WTC11 (cell line): ENCODE data around the gene SGF29. TPM values are rescaled to one million over a fixed set of nuclear protein-coding genes. Genes with fewer than 3 reads are reported as not detected.

Experiments
- ATAC-seq: fragments of 200-7000 bp; cut with Tn5 transposase; 2 replicates; pipeline ENCODE4 v1.10.0; 2021; ENCODE audit warnings: mild to moderate bottlenecking, moderate library complexity
- CTCF ChIA-PET: fragments of 300-600 bp; sonication (Branson Sonifier 250); formaldehyde crosslinking; loops from one replicate; lab custom pipeline; 2021; ENCODE audit warnings: antibody characterized with exemption; lab: Charles Lee
- POLR2A ChIA-PET: fragments of 350-600 bp; sonication (Branson Sonifier 250); formaldehyde crosslinking; loops from one replicate; lab custom pipeline; 2021; ENCODE audit warnings: antibody characterized with exemption; lab: Charles Lee
- DNase-seq: peaks from one replicate; pipeline ENCODE4 v3.0.0; 2021; ENCODE audit warnings: low spot score
- H3K27ac Mint-ChIP-seq: 2 replicates; pipeline ENCODE4 v1.8.0; 2021; ENCODE audit warnings: mixed read lengths
- H3K27me3 Mint-ChIP-seq: 2 replicates; pipeline ENCODE4 v1.8.0; 2021; ENCODE audit warnings: low read depth, mild to moderate bottlenecking, moderate library complexity, mixed read lengths
- H3K36me3 Mint-ChIP-seq: 2 replicates; pipeline ENCODE4 v1.8.0; 2021; ENCODE audit warnings: mixed read lengths
- H3K4me1 Mint-ChIP-seq: 2 replicates; pipeline ENCODE4 v1.8.0; 2022; ENCODE audit warnings: mixed read lengths
- H3K4me3 Mint-ChIP-seq: 2 replicates; pipeline ENCODE4 v1.8.0; 2021; ENCODE audit warnings: mild to moderate bottlenecking, moderate library complexity, mixed read lengths
- H3K9me3 Mint-ChIP-seq: 2 replicates; pipeline ENCODE4 v1.8.0; 2021; ENCODE audit warnings: mixed read lengths
- ELF4 ChIP-seq: sonication (generic); formaldehyde crosslinking; IDR thresholded peaks from 2 replicates; pipeline ENCODE4 v1.8.1; 2022; ENCODE audit warnings: low read depth, mild to moderate bottlenecking, moderate library complexity, missing genetic modification reagents
- EMX1 ChIP-seq: fragments of 250-450 bp; sonication (Bioruptor Pico); IDR thresholded peaks from 2 replicates; pipeline ENCODE4 v1.8.0; 2021; ENCODE audit warnings: mild to moderate bottlenecking
- ETV6 ChIP-seq: sonication (generic); formaldehyde crosslinking; IDR thresholded peaks from 2 replicates; pipeline ENCODE4 v1.8.1; 2022; ENCODE audit warnings: mild to moderate bottlenecking, missing genetic modification reagents
- FOXP1 ChIP-seq: sonication (generic); formaldehyde crosslinking; IDR thresholded peaks from 2 replicates; pipeline ENCODE4 v1.8.0; 2022; ENCODE audit warnings: missing genetic modification reagents, mild to moderate bottlenecking, moderate library complexity, borderline replicate concordance
- GTF2I ChIP-seq: fragments of 250-450 bp; sonication (Bioruptor Pico); conservative IDR thresholded peaks from 2 replicates; pipeline ENCODE4 v1.4.0; 2021; ENCODE audit warnings: mild to moderate bottlenecking
- MXD4 ChIP-seq: fragments of 250-450 bp; sonication (Bioruptor Pico); IDR thresholded peaks from 2 replicates; pipeline ENCODE4 v1.8.0; 2021; ENCODE audit warnings: mild to moderate bottlenecking, moderate library complexity, borderline replicate concordance
- NFYB ChIP-seq: sonication (generic); formaldehyde crosslinking; conservative IDR thresholded peaks from 2 replicates; pipeline ENCODE4 v1.8.0; 2022; ENCODE audit warnings: low read depth, missing genetic modification reagents
- PRRX2 ChIP-seq: fragments of 250-450 bp; sonication (Bioruptor Pico); IDR thresholded peaks from 2 replicates; pipeline ENCODE4 v1.8.0; 2021; ENCODE audit warnings: mild to moderate bottlenecking
- SP1 ChIP-seq: sonication (generic); formaldehyde crosslinking; conservative IDR thresholded peaks from 2 replicates; pipeline ENCODE4 v1.8.1; 2022; ENCODE audit warnings: missing genetic modification reagents
- TP53 ChIP-seq: sonication (generic); formaldehyde crosslinking; IDR thresholded peaks from 2 replicates; pipeline ENCODE4 v1.8.1; 2023; ENCODE audit warnings: mild to moderate bottlenecking, missing genetic modification reagents
- ZNF232 ChIP-seq: sonication (generic); formaldehyde crosslinking; IDR thresholded peaks from 2 replicates; pipeline ENCODE4 v1.8.0; 2022; ENCODE audit warnings: mild to moderate bottlenecking, missing genetic modification reagents
- ZNF263 ChIP-seq: sonication (generic); formaldehyde crosslinking; IDR thresholded peaks from 2 replicates; pipeline ENCODE4 v1.8.1; 2022; ENCODE audit warnings: low read depth, mild to moderate bottlenecking, moderate library complexity, missing genetic modification reagents
- total RNA-seq: library from RNA; stranded (reverse); gene quantifications from 3 replicates; pipeline ENCODE4 v1.2.3, GENCODE V29; 2021
- TF ChIP-seq, protein P1 (sequence below): sonication (generic); formaldehyde crosslinking; IDR thresholded peaks from 2 replicates; pipeline ENCODE4 v1.8.1; 2022; ENCODE audit warnings: missing genetic modification reagents, borderline replicate concordance
- TF ChIP-seq, protein P2 (sequence below): fragments of 250-450 bp; sonication (Bioruptor Pico); conservative IDR thresholded peaks from 2 replicates; pipeline ENCODE4 v1.9.0; 2021; ENCODE audit warnings: mild to moderate bottlenecking
- TF ChIP-seq, protein P3 (sequence below): sonication (generic); formaldehyde crosslinking; IDR thresholded peaks from 2 replicates; pipeline ENCODE4 v1.8.1; 2023; ENCODE audit warnings: mild to moderate bottlenecking, missing genetic modification reagents, borderline replicate concordance

SGF29 gene
- total RNA-seq, 1 experiment from 2014 or later = 15.0 TPM

DNA sequence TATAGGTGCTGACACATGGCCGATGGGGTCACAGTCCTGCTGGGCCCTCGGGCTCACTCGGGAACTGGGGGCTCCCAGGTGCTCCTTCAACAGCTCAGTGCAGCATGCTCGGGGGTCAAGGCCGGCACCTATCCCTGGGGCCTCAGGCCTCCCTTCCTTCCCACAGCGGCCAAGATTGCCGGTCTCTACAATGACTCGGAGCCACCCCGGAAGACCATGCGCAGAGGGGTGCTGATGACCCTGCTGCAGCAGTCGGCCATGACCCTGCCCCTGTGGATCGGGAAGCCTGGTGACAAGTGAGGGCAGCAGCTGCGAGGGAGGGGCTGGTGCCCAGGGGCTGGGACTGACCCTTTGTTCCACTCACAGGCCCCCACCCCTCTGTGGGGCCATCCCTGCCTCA, 36.2 kb downstream of the SGF29 start (continued):
- TF ChIP-seq NFYB (CRISPR knock-in tag) (no peak), ZNF263 (CRISPR knock-in tag) (no peak), SP1 (CRISPR knock-in tag) (no peak), ELF4 (CRISPR knock-in tag) (no peak), PRRX2 (no peak), ETV6 (no peak), GTF2I (CRISPR knock-in tag) (no peak), EMX1 (CRISPR knock-in tag) (no peak)
- TF ChIP-seq, protein P1, sequence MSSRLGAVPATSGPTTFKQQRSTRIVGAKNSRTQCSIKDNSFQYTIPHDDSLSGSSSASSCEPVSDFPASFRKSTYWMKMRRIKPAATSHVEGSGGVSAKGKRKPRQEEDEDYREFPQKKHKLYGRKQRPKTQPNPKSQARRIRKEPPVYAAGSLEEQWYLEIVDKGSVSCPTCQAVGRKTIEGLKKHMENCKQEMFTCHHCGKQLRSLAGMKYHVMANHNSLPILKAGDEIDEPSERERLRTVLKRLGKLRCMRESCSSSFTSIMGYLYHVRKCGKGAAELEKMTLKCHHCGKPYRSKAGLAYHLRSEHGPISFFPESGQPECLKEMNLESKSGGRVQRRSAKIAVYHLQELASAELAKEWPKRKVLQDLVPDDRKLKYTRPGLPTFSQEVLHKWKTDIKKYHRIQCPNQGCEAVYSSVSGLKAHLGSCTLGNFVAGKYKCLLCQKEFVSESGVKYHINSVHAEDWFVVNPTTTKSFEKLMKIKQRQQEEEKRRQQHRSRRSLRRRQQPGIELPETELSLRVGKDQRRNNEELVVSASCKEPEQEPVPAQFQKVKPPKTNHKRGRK (CRISPR knock-in tag) = no peak
- TF ChIP-seq, all 79 proteins: peak for 0

DNA sequence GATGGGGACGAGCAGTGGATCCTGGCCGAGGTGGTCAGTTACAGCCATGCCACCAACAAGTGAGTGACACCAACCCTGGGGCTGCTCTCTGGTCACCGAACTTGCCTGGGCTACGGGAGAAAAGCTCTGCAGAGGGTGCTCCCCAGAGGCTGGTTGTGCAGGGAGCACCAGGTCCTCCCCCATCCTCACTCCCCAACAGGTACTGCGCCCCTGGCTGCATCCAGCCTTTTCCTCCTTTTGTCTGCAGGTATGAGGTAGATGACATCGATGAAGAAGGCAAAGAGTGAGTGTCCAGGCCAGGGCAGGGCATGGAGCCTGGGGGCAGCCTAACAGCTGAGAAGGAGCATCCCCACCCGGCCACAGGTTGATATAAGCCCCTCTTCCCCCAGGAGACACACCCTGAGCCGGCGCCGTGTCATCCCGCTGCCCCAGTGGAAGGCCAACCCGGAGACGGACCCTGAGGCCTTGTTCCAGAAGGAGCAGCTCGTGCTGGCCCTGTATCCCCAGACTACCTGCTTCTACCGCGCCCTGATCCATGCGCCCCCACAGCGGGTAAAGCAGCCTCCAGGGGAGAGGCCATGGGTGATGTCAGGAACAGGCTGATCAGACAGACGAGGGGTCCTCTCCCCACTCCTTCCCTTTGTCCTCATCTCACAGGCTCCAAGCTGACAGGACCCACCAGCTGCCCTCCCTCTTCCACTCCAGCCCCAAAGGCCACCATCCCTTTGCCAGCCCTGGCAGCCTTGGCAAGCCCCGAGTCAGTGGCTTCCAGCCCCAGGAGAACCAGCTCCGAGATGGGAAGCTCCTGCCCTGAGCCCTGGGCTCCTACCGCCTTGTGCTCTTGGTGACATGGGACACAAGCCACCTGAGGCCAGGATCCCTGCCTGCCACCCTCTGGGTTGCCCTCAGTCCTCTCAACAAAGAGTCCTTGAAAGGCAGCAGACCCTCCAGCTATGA, 36.9 kb downstream of the SGF29 start:
- Mint-ChIP-seq H3K4me3 (no peak overlapping the region), H3K27me3 (no peaks in the 10 kb centered on the region), H3K27ac (no peak overlapping the region), H3K4me1 (no peaks in the 10 kb centered on the region), H3K36me3 (peaks cover 11% of the 10 kb centered on the region), H3K9me3 (no peaks in the 10 kb centered on the region)
- ChIA-PET CTCF (no interaction called here), POLR2A (no interaction called here)
- DNase-seq (no peak), ATAC-seq (no peak)
- TF ChIP-seq, protein P2, sequence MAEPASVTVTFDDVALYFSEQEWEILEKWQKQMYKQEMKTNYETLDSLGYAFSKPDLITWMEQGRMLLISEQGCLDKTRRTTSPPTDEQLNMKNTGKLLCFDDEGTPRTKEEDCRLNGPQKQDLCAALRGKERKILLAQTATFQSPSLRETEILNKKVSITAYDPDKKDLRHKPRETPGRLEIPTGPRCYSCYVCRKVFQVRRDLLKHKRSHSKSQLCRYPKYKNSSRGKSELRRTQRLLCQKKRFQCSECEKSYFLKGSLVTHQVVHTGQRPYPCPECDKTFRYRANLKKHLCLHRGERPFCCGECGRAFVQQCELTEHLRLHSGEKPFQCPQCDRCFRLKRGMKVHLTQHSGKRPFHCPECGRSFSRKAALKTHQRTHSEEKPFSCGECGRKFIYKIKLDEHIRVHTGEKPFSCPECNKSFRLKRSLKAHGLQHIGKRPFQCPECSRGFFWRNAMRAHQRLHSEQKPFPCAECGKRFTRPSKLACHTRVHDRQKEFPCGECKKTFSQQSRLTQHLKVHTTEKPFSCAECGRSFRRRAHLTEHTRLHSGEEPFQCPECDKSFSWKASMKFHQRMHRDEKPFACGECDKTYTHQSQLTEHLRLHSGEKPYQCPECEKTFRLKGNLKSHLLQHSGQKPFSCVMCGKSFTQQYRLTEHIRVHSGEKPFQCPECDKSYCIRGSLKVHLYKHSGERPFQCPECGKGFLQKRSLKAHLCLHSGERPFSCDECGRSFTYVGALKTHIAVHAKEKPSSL (CRISPR knock-in tag) = no peak

DNA sequence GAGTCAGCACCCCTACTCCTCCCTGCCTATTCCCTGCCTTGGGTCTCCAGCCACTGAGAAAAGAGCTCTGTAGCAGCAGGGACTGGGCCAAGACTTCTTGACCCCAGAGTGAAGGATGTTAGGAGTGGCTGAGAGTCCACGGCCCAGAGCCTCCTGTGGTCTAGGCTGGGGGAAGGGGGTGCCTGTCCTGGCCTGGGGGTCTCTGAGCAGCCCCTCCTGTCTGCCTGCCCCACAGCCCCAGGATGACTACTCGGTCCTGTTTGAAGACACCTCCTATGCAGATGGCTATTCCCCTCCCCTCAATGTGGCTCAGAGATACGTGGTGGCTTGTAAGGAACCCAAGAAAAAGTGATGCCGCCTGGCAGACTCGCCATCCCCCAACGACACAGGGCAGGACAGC, 37.6 kb downstream of the SGF29 start:
- no peak overlapping the region for H3K27ac Mint-ChIP-seq
- ChIA-PET CTCF (no interaction called here), POLR2A (no interaction called here)
- peaks cover 8% of the 10 kb centered on the region; the same call in 1 of the 2 replicates for H3K36me3 Mint-ChIP-seq
- H3K4me3 Mint-ChIP-seq = no peak overlapping the region
- no peak for DNase-seq
- no peak for ATAC-seq
- no peak for TF ChIP-seq ZNF232 (CRISPR knock-in tag)
- no peak for TF ChIP-seq MXD4 (CRISPR knock-in tag)
- TF ChIP-seq, protein P3, sequence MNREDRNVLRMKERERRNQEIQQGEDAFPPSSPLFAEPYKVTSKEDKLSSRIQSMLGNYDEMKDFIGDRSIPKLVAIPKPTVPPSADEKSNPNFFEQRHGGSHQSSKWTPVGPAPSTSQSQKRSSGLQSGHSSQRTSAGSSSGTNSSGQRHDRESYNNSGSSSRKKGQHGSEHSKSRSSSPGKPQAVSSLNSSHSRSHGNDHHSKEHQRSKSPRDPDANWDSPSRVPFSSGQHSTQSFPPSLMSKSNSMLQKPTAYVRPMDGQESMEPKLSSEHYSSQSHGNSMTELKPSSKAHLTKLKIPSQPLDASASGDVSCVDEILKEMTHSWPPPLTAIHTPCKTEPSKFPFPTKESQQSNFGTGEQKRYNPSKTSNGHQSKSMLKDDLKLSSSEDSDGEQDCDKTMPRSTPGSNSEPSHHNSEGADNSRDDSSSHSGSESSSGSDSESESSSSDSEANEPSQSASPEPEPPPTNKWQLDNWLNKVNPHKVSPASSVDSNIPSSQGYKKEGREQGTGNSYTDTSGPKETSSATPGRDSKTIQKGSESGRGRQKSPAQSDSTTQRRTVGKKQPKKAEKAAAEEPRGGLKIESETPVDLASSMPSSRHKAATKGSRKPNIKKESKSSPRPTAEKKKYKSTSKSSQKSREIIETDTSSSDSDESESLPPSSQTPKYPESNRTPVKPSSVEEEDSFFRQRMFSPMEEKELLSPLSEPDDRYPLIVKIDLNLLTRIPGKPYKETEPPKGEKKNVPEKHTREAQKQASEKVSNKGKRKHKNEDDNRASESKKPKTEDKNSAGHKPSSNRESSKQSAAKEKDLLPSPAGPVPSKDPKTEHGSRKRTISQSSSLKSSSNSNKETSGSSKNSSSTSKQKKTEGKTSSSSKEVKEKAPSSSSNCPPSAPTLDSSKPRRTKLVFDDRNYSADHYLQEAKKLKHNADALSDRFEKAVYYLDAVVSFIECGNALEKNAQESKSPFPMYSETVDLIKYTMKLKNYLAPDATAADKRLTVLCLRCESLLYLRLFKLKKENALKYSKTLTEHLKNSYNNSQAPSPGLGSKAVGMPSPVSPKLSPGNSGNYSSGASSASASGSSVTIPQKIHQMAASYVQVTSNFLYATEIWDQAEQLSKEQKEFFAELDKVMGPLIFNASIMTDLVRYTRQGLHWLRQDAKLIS (CRISPR knock-in tag) = no peak
- no peak for TF ChIP-seq FOXP1
- no peak for TF ChIP-seq TP53 (CRISPR knock-in tag)
- H3K27me3 Mint-ChIP-seq = no peaks in the 10 kb centered on the region
- H3K9me3 Mint-ChIP-seq = no peaks in the 10 kb centered on the region
- H3K4me1 Mint-ChIP-seq = 0 out of 2 replicates have a peak, but pooled peaks cover 3% of the 10 kb centered on the region
